WI38 (cell line): ENCODE measurements around the gene OR2V1.
"Not testable (repeated sequence)": the region's sequence is repeated elsewhere in the genome, so short reads cannot be mapped to it uniquely, and the experiment has no call there.

ENCODE experiments used
- H3K4me3 ChIP-seq: 2 replicates; pipeline ENCODE4 v1.5.1; 2011; ENCODE audit warnings: low read depth, mild to moderate bottlenecking, control low read depth, low read length
- CTCF ChIP-seq: IDR thresholded peaks from 2 replicates; pipeline ENCODE4 v1.5.1; 2012; ENCODE audit warnings: low read depth, mild to moderate bottlenecking, control low read depth, low read length

OR2V1 gene

GRCh38 chr5:181121675-181122561 lies 9.1 kb downstream of the OR2V1 start:
- H3K4me3 ChIP-seq = no peak overlapping the region
- TF ChIP-seq CTCF = no peak

- no peak for TF ChIP-seq CTCF
- no peak overlapping the region for H3K4me3 ChIP-seq
Observed at GRCh38 chr5:181120761-181121160, 10.2 kb downstream of the OR2V1 start.

GRCh38 chr5:181120306-181120705 lies 10.7 kb downstream of the OR2V1 start:
- no peak overlapping the region for H3K4me3 ChIP-seq
- no peak for TF ChIP-seq CTCF

- TF ChIP-seq CTCF = no peak
- H3K4me3 ChIP-seq = no peak overlapping the region
Observed at GRCh38 chr5:181119105-181119504, 11.9 kb downstream of the OR2V1 start.

GRCh38 chr5:181118369-181118768 lies 12.6 kb downstream of the OR2V1 start:
- no peak for TF ChIP-seq CTCF
- no peak overlapping the region for H3K4me3 ChIP-seq

GRCh38 chr5:181114844-181115778 lies 15.9 kb downstream of the OR2V1 start:
- H3K4me3 ChIP-seq = peak overlapping the region; percentile 53
- TF ChIP-seq CTCF = no peak

GRCh38 chr5:181114284-181114843 lies 16.6 kb downstream of the OR2V1 start:
- TF ChIP-seq CTCF = no peak
- H3K4me3 ChIP-seq = peak overlapping the region; percentile 53

- not testable (repeated sequence) for H3K4me3 ChIP-seq
Observed at GRCh38 chr5:181113572-181113971, 17.4 kb downstream of the OR2V1 start.
